HG03108 (cell line): ENCODE measurements around the gene ZFC3H1.
A peak's percentile ranks its signal among the peaks of the same experiment; 100 is the strongest.

ENCODE experiments used
- ATAC-seq: cut with Tn5 transposase; IDR thresholded peaks from one replicate; pipeline ENCODE4 v1.9.1; 2021; ENCODE audit warnings: moderate library complexity; ENCODE audit not compliant: unreplicated experiment

Gene ZFC3H1

DNA sequence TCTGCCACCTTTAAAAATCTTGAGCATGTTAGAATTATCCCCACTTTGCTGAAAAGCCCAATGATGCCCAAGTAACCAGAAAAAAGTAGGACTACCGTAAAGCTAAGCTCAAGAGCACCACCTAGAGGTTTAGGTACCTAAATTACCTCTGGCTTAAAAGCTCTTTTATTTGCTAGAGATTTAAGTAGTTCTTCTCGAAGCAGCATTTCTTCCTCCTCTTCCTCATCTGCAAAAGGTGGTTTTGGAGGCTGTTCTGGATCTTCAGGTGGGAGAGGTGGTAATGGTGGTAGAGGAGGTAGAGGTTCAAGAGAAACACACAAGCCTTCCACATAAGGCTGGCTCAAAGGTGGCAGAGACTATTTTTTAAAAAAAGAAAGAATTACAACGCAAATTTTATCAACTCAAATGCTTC lies 26.9 kb downstream of the ZFC3H1 start:
- ATAC-seq = no peak

DNA sequence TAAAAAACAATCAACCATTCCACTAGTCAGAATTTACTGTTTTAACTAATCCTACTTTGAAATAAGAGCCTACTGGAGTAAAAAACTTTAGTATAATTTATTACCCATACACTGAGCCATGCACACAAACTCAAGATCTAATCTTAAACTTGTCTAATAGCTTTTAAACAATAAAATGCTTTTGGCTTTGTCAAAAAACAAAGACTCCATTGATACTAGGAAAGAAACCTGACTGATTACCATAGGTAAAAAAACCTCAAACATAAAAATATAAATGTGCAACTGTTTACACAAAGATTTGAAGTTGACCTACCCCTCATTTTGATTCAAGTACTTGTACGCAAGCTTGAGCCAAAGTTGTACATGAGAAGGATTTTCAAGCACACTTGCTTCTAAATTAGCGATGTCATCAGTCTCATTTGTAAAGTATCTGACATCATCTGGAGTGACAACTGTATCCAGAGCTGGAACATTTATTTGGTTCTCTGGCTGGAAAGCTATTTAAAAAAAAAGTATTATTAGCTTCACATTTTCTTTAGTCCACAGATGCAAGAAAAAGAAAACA lies 36.1 kb downstream of the ZFC3H1 start:
- no peak for ATAC-seq

DNA sequence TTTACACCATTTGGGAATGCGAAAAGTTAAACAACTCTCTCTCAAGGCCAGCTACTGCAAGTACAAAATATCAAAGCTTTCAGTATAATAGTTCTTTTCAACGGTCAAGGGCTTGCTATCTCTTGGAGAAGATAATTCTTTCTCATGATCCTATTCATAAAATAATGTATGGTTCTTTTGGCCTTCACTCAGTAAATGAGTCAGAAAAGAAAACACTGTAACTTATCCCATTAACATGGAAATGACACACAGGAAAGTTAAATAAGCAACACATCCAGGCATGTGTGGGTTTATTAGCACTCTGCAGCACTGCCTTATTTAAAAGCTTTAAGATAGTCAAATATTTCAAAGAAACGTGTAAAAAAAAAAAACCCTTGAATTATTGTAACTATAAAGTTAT lies 36.9 kb downstream of the ZFC3H1 start:
- ATAC-seq = no peak

DNA sequence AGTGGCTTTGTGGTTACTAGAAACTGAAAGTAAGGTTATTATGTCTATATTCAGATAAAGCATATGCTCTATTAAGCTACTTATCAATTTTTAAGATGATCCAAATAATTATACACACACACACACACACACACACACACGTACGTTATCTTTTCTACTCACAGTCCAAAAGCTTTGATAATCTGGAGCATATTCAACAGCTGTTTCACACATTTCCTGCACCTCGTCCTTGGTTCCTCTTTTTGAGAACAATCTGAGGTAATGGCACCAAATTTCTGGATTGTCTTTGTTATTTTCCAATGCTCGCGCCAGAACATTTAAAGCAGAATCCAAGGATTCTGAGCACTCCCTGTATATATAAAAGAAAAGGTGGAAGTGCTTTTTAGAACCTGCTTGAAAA lies 37.5 kb downstream of the ZFC3H1 start:
- ATAC-seq = peak; percentile 57

DNA sequence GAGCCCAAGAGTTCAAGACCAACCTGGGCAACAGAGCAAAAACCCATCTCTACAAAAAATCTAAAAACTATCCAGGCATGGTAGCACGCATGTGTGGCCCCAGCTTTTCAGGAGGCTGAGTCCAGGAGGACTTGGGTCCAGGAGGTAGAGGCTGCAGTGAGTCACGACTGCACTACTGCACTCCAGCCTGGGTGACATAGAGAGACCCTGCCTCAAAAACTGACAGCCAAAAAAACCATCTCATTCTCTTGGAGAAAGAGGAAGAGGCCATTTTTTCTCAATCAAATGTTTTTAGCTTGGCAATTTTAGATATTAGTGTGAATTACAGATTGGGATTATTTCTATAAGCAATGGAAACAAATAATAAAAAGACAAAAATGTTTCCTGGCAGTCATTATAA lies 38.2 kb downstream of the ZFC3H1 start:
- no peak for ATAC-seq

DNA sequence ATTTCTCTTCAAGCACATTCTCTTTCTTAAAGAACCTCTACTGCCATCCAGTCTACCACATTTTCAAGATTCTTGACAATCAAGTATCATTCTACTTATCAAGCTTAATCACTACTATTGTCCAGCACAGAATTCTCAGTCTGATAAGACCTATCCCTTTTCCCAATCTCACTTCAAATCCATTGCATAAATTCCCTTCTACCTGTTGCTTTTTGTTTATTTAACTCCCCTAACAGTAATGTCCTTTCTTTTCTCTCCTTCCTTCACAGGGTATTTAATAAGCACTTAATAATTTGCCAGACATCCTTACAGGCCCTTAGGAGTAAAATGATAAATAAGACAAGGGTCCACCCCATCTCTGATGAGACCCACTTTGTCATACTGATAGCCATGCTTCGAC lies 41.7 kb downstream of the ZFC3H1 start:
- no peak for ATAC-seq

DNA sequence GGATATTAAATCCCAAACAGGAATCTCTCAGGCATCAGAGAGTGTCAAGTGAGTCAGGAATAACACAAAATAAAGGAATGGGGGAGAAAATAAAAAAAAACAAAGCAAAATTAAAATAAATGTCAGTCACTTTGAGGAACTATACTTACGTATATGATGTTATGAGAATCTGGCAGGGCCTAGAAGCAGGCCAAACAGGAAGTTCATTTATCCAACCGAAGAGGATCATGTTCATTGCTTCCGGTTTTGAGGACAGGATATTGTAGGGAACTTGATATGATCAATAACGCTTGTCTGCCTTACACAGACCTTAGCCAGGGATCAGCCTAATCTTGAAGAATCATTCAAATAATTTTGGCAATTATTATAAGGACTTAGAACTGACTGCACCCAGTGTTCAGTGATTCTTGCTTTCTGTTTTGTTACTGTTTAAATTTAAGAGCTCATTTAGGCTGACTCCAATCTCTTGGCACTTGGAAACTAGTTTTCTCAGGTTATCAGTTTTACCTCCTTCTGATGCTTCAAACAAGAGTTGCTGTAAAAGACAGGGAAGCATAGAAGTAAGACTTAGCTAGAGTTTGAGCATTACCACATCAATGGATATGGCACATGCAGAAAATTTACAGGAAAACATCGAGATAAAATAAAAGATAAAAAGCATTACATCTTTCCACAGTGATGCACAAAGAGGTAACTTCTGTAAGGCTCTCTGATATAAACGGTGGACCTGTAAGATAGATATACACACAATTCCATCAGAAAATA lies 53.4 kb downstream of the ZFC3H1 start:
- ATAC-seq = no peak

DNA sequence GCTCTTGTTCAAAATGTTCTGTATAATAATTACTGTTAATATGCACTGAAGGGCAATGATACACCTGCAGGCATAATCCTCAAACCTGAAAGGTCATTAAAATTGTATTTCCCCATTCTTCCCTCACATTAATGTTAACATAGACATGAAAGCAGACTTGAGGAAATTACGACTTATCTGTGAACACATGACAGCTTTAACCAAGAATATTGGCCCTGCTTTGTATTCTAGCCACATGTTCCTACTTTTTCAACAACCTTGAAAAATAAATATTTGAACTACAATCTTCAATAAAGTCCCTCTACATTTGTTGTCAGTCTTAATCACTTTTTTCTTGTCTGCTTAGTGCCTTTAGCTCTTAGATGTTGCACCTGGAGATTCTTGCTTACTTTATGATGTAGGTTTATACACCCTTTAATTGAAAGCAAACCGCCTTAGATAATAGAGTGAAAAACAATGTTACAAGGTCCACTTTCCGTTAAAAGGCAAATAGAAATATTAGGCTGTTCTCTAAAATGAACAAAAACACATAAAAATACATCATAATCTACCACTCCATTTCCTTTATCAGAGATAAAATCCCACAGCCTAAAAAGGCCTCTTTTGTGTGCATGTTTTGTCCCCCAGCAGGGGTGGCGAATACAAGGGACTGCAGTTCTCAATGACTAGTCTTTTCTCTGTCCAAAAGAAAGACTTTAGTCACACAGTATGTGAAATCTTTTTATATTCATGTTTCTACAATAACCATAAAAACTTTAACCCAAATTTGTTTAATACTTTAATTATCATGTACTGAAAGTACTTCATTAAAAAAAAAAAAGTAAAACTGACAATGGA lies 55.9 kb downstream of the ZFC3H1 start:
- no peak for ATAC-seq

DNA sequence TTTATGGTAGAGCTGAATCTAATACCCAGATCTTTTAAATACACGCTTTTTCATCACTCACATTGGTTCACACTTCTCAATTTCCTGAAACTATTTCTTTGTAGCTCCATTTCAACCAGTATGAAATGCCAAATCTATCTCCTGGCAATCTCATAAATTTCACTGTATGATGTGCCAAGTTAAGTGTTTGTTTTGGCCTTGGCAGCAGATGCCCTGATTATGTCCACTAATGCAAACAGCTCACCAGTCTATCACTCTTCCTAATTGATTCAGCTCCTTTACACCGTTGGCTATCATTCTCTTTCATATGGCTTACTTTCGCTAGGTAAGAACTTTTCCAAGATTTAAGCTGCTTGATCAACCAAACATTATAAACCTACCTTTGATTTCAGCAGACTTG lies 58.6 kb downstream of the ZFC3H1 start:
- ATAC-seq = no peak

DNA sequence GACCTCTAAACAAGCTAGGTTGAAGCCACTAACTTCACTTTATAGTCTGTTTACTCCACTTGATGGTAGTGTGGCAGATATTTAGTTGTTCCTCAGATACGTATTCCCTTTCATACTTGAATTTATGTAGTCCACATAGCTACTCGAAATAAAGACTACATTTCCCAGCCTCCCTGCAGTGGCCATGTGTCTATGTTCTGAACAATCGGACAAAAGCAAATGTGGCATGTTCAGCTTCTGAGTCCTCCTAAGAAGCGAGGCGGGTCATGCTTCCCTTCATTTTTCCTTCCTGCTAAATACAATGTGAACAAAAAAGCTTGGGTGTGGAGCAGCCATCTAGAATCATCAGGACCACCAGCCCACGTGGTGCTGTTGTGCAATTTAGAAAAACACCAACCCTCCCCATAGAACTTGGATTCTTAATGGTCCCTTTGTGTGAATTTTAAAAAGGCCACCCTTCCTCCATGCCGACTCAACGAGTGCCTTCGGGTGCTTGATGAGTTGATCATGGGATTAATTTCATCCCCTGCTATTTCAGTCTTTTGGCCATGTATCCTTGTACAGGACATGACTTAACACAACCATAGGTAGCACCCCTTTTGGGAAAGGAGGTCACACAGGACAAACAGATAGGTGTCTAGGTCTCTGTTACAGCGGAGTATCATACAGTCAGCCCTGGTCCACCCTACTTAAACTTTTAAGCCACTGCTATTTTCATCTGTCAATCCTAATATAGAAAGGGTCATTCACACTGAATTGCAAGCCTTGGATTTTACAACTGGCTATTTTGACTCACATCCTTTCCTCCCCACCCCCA lies 60.7 kb downstream of the ZFC3H1 start:
- ATAC-seq = no peak

DNA sequence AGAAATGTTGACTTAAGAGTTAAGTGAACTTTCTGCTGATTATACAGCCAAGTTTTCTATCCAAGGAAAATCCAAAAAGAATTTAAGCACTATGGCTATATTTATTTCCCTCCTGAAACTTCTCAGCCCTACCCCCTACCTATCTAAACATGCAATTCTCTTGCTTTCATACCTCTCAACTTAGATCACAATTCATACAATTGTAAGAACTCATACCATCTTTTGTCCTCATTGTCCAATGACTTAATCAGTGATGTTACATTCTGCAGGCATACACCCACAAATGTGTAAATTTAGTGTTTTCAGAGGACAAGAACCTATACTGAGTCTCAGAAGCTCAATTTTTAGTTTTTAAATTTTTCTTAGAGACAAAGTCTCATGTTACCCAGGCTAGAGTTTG lies 62.1 kb downstream of the ZFC3H1 start:
- ATAC-seq = no peak

DNA sequence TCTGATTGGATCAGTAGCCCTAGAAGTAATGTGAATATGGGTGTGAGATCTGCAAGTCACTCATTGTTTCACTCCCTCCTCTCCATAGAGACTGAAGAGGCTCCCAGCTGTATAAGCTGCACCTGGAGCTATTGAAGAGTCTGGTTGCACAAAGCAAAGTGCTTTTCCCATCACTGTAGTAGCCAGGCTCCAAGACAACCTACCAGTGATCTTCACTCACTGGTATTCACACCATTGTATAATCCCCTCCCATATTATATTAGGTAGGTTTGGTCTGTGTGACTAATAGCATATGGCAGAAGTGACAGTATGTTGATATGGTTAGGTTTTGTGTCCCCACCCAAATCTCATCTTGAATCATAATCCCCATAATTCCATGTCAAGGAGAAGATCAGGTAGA lies 64.4 kb downstream of the ZFC3H1 start:
- ATAC-seq = no peak

DNA sequence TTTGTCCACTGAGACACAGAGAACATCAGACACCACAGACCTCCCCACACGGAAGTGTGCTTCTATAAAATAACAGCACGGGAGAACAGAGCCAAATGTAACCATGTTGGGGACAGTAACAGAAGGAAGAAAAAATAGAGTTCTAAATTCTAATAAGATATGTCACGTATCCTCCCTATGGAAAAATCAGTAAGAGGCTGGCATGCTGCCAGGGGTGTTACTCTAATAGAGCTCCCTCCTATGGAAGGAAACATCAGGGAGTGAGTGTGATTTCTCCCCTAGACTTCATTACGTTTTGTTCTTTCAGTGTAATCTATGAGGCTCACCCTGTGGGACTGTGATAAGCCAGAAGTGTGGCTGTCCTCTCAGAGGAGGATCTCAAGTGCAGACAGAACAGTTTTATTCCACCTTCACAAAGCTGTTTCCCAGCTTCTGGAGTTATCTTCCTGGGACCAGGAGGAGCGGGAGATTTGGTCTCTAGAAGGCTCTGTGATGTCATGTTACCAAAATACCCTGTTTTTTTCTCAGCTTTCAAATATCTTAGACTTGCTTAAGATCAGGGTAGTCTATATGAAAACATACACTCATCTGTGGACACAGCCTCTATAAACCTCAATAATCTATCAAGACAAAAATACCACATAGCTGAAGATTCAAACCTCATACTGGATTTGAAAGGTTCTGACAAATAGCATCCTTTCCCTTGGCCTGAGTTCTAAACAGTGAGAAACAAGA lies 69.3 kb downstream of the ZFC3H1 start:
- ATAC-seq = no peak

DNA sequence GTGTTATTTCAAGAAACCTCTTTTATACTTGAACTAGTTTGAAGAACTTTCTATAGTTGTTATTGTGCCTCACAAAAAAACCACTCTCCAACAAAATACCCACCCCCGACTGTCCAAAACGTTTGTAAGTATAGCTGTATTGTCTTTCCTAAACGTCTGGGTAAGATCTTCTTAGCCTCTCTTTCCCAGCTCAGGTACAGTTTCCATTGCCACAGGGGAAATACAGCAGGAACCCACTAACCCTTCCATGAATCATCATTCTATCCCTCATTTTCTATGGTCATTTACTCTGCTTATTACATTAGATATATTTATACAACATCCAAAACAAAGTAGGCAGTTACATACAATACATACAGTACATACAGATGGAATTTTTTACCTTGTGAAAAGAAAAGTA lies 70.8 kb downstream of the ZFC3H1 start:
- ATAC-seq = no peak

DNA sequence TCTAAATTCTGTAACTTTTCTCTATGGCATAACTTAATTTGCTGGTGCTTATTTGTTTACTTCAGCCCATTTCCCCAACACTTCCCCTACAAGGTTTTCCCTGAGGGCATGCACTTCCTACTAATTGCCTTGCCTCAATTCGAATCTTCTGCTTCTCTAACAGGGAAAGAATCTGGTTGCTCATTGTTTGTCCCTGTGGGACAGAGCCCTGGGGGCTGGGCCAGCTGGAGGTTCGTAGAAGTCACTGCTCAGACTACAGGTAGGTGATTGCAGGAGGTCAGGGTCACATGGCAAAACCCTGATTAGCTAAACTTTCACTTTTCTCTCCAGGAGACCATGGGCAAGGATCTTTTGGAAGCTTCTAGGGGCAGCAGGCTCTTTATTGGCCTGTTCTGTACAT lies 72.0 kb downstream of the ZFC3H1 start:
- no peak for ATAC-seq

DNA sequence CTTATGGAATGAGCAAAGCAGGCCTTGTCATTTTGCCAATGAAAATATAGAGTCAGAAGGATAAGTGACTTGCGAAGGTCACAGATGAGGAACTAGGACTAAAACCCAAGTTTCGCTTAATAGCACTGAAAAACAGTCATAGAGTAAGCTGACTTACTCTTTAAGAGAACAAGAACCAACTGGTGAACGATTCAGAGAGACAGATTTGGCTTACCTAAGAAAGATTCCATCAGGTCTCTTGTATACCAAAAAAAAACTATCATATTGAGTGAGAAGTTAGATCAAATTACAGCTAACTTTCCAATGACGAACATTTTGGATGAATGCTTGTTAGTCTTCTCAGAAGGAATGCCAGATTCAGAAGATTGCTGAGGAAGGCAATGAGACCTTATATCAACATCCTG lies 74.2 kb downstream of the ZFC3H1 start:
- no peak for ATAC-seq

DNA sequence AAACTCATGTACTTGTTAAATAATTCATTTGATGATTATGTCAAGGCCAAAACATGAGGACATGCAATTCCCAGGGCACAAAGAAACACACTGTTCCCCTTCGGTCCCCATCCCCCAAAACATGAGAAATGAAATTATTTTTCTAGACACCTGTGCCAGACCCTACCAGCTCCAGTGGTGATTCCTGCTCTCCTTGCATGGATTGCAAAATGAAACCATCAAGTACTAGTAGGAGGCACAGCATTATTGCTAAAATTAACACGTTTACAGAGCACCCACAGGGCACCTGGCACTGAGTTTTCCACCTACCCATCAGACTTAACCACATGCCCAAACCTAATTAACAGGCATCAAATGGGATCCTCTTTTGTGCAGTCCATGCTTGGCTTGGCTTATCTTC lies 76.6 kb downstream of the ZFC3H1 start:
- ATAC-seq = no peak

DNA sequence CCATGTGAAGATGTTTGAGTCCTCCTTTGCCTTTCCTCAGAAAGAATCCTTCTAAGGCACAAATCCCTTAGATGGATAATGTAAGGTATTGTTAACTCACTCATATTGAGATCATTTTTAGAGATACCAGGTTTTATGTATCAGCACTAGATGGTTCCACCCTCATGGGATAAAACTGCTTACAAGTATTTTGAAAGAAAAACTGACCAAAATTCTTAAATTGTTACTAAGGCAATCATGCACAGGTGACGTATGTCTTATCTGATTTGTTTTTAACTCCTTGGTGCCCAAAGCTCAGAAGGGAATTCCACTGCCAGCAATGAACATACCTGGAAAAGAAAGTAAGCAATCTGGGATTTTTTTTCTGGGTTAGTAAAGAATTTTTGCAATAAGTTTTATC lies 78.4 kb downstream of the ZFC3H1 start:
- no peak for ATAC-seq

DNA sequence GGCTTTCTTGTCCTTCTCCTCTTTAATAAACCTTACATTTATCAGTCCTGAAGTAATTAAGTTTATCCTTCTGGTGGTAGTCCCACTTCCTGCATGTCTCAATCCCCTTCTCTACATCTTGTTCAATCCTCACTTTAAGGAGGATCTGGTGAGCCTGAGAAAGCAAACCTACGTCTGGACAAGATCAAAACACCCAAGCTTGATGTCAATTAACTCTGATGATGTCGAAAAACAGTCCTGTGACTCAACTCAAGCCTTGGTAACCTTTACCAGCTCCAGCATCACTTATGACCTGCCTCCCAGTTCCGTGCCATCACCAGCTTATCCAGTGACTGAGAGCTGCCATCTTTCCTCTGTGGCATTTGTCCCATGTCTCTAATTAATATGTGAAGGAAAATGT lies 79.3 kb downstream of the ZFC3H1 start:
- no peak for ATAC-seq

DNA sequence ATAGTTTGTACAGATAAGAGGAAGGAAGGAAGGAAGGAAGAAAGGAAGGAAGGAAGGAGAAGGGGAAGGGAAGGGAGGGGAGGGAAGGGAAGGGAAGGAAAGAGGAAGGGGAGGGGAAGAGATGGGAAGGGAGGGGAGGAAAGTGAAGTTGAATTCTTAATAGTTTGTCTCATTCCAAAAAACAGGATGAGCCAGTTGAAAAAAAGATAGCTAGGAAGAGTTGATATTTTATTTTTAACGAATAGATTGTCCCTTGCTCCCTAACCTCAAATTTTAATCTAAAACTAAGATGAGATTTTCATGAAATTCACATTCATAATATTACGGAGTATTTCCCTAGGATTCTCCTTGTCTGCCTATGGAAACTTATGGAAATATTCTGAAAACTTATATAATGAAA lies 80.7 kb downstream of the ZFC3H1 start:
- ATAC-seq = no peak

DNA sequence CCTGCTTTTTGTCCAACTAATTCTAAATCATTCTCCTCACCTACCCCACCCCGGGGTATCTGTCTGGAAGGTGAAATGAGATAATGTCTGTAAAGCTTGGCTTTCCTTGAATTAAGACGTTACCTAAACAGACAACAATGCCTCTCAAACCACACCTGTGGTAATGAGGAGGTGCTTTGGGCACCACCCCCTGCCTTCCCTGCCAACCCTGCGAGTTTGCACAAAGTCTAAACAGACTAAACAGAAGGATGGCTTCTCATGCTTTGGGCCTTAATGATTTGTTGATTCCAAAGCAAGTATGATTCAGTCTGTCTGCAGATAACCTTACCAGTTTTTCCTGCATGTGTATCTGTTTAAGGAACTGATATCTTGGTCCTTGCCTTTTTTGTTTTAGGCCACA lies 82.4 kb downstream of the ZFC3H1 start:
- no peak for ATAC-seq
